Measurements from ENCODE around the gene ARHGAP21.

The ARHGAP21 gene

DNA sequence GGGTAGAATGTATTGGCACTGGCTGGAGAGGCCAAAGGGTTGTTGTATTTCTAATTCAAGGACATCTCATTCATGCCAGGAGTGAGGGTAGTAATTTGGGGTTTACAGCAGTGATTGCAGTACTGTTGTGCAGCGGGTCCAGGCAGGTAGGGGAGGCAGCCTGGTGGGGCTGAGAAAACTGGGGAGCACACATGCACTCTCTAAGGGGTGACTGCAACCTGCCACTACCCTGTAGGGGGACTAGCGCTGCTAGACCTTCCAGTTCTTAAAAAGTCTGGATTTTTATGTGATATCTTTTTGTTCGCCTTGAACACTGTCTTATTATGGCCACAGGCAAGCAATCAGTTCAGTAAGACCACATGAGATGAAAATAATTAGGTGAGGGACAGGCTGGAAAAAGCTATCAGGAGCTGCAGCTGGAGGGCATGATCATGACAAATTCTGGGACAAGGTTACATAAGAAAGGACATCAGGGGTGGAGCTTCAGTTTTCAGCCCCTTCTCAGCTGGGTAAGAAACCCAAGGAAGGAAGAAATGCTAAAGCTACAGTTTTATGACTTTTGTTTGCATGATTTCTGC lies 149.0 kb downstream of the ARHGAP21 start:
- H3F3A ChIP-seq (ENCODE audit: insufficient read depth, low read length), result 0 out of 2 replicates have a peak, but pooled peaks cover 2% of the 10 kb centered on the region
- no peaks in the 10 kb centered on the region for H3K36me3 ChIP-seq (replicated peaks; ENCODE audit: insufficient read depth, low read length)
- no peaks in the 10 kb centered on the region for H3K9me3 ChIP-seq (replicated peaks; ENCODE audit: insufficient read depth, low read length)
- no peak overlapping the region for H2AFZ ChIP-seq (ENCODE audit: low read length)
- no peak overlapping the region for H3K9ac ChIP-seq (ENCODE audit: low read length)
- no peak overlapping the region for H3K27ac ChIP-seq (ENCODE audit: low read length)
- no peak overlapping the region for H3K4me2 ChIP-seq (ENCODE audit: low read depth, low read length)
- H3K27me3 ChIP-seq (replicated peaks; ENCODE audit: insufficient read depth, low read length), result no peaks in the 10 kb centered on the region
- H3K79me2 ChIP-seq (ENCODE audit: low read length), result no peaks in the 10 kb centered on the region
- TF ChIP-seq, protein P1, sequence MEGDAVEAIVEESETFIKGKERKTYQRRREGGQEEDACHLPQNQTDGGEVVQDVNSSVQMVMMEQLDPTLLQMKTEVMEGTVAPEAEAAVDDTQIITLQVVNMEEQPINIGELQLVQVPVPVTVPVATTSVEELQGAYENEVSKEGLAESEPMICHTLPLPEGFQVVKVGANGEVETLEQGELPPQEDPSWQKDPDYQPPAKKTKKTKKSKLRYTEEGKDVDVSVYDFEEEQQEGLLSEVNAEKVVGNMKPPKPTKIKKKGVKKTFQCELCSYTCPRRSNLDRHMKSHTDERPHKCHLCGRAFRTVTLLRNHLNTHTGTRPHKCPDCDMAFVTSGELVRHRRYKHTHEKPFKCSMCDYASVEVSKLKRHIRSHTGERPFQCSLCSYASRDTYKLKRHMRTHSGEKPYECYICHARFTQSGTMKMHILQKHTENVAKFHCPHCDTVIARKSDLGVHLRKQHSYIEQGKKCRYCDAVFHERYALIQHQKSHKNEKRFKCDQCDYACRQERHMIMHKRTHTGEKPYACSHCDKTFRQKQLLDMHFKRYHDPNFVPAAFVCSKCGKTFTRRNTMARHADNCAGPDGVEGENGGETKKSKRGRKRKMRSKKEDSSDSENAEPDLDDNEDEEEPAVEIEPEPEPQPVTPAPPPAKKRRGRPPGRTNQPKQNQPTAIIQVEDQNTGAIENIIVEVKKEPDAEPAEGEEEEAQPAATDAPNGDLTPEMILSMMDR (IDR thresholded peaks at IDR 0.05; ENCODE audit: low read length), result no peak
- TF ChIP-seq EZH2phosphoT487 (IDR thresholded peaks at IDR 0.05; ENCODE audit: low read length) (no peak), EZH2 (optimal IDR thresholded peaks at IDR 0.05; ENCODE audit: low read depth, low read length) (no peak)
- DNase-seq, result no peak
- H3K4me3 ChIP-seq (ENCODE audit: low read length), result no peak overlapping the region
- H4K20me1 ChIP-seq (ENCODE audit: insufficient read depth, low read length), result no peaks in the 10 kb centered on the region
- H3K9me2 ChIP-seq (replicated peaks; ENCODE audit: insufficient read depth, low read length), result no peaks in the 10 kb centered on the region
- no peaks in the 10 kb centered on the region for H3K4me1 ChIP-seq (ENCODE audit: low read length)

GRCh38 chr10:24574161-24574560 lies 149.5 kb downstream of the ARHGAP21 start:
- Histone ChIP-seq H3K79me2 (ENCODE audit: low read length) (no peaks in the 10 kb centered on the region), H3K4me2 (ENCODE audit: low read depth, low read length) (no peak overlapping the region), H3K4me1 (ENCODE audit: low read length) (no peaks in the 10 kb centered on the region), H2AFZ (ENCODE audit: low read length) (no peak overlapping the region), H3F3A (ENCODE audit: insufficient read depth, low read length) (0 out of 2 replicates have a peak, but pooled peaks cover 2% of the 10 kb centered on the region), H4K20me1 (ENCODE audit: insufficient read depth, low read length) (no peaks in the 10 kb centered on the region), H3K9me2 (replicated peaks; ENCODE audit: insufficient read depth, low read length) (no peaks in the 10 kb centered on the region), H3K27me3 (replicated peaks; ENCODE audit: insufficient read depth, low read length) (no peaks in the 10 kb centered on the region), H3K27ac (ENCODE audit: low read length) (no peak overlapping the region), H3K4me3 (ENCODE audit: low read length) (no peak overlapping the region), H3K9ac (ENCODE audit: low read length) (no peak overlapping the region), H3K36me3 (replicated peaks; ENCODE audit: insufficient read depth, low read length) (no peaks in the 10 kb centered on the region), H3K9me3 (replicated peaks; ENCODE audit: insufficient read depth, low read length) (no peaks in the 10 kb centered on the region)
- no peak for DNase-seq
- TF ChIP-seq, protein P1 (IDR thresholded peaks at IDR 0.05; ENCODE audit: low read length), result no peak
- TF ChIP-seq EZH2 (optimal IDR thresholded peaks at IDR 0.05; ENCODE audit: low read depth, low read length), result no peak
- no peak for TF ChIP-seq EZH2phosphoT487 (IDR thresholded peaks at IDR 0.05; ENCODE audit: low read length)

DNA sequence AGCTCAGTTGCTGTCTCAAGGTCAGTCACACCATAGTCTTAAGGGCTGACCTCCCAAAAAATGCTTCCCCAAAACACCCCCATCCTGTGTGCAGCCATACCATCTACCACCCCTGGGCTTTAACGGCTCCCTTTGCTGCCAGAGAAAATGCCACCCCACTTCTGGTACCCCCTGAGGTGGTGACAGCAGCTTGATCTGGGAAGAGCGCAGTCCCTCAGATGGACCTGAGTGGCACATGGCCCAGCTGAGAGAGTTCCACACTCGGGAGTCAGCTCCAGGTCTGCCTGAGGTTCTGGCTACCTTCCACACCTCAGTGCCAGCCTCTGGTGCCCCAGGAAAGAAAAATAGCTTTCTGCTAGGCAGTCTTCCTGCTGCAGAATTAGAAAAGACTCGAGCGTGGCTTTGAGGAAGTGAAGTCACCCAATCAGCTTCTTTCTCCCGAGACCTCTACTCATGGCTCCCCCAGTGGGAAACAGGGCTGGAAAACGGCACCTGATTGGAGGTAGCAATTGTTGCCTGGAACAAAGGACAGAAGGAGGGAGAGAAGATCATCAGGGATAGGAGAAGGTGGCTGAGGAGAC lies 151.7 kb downstream of the ARHGAP21 start:
- H2AFZ ChIP-seq (ENCODE audit: low read length), result no peak overlapping the region
- H4K20me1 ChIP-seq (ENCODE audit: insufficient read depth, low read length), result no peaks in the 10 kb centered on the region

More for the DNA sequence above, 151.7 kb downstream of the ARHGAP21 start:
- H3K27ac ChIP-seq (ENCODE audit: low read length), result no peak overlapping the region
- H3K9me3 ChIP-seq (replicated peaks; ENCODE audit: insufficient read depth, low read length), result no peaks in the 10 kb centered on the region
- H3F3A ChIP-seq (ENCODE audit: insufficient read depth, low read length), result 0 out of 2 replicates have a peak, but pooled peaks cover 2% of the 10 kb centered on the region
- DNase-seq, result no peak
- no peaks in the 10 kb centered on the region for H3K4me1 ChIP-seq (ENCODE audit: low read length)
- no peak overlapping the region for H3K4me2 ChIP-seq (ENCODE audit: low read depth, low read length)
- TF ChIP-seq, protein P1 (IDR thresholded peaks at IDR 0.05; ENCODE audit: low read length), result no peak
- TF ChIP-seq EZH2 (optimal IDR thresholded peaks at IDR 0.05; ENCODE audit: low read depth, low read length) (no peak), EZH2phosphoT487 (IDR thresholded peaks at IDR 0.05; ENCODE audit: low read length) (no peak)
- H3K9ac ChIP-seq (ENCODE audit: low read length), result no peak overlapping the region
- no peaks in the 10 kb centered on the region for H3K27me3 ChIP-seq (replicated peaks; ENCODE audit: insufficient read depth, low read length)
- no peak overlapping the region for H3K4me3 ChIP-seq (ENCODE audit: low read length)
- H3K36me3 ChIP-seq (replicated peaks; ENCODE audit: insufficient read depth, low read length), result no peaks in the 10 kb centered on the region
- no peaks in the 10 kb centered on the region for H3K9me2 ChIP-seq (replicated peaks; ENCODE audit: insufficient read depth, low read length)
- H3K79me2 ChIP-seq (ENCODE audit: low read length), result no peaks in the 10 kb centered on the region

Measured in MM.1S (cell line).